Measurements from ENCODE around the gene JMJD1C. TPM values are rescaled to one million over a fixed set of nuclear protein-coding genes. Genes with fewer than 3 reads are reported as not detected.

JMJD1C gene
- total RNA-seq, 2 experiments from 2014 or later: 99.2 to 118 TPM

DNA sequence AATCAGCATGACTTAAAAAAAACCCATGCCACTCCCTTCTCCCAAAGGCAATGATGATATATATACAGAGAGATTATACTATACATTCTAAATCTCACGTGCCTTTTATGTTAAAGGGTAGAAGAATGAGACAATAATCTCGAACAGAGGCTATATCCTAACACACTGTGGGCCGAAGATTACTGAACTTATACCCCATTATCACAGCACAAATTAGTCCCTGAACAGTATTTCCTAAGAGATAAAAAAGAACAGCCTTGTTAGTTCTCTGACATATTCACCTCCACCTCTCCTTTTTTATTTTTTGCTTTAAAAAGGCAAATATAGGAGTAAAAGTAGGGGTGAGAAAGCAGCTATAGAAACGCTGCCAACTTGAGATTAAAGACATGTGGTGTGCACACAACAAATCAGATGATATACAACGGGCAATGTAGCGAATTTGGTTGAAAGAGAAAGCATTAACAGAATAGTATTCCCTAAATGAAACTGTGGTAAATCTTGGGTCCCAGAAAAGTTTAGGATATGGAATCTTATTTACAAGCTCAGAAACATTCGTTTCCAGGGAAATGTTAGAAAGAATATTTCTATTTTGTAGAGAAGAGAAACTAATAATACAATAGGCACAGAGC lies 69.5 kb downstream of the JMJD1C start:
- ChIA-PET CTCF (ENCODE audit: unreplicated experiment) (no interaction called here), POLR2A (interaction anchor here (0.6 to 0.7 kb wide), 2 partner anchors 13 to 136 kb away, joined by 3 read pairs; no protein-coding TSS in a partner anchor)
- Histone ChIP-seq H3K36me3 (ENCODE audit: insufficient read depth, low read length) (no peaks in the 10 kb centered on the region), H3K27ac (ENCODE audit: low read depth, low read length, poor library complexity, severe bottlenecking) (no peak overlapping the region), H3K9me2 (ENCODE audit: insufficient read depth, low read length) (no peaks in the 10 kb centered on the region), H3K4me2 (ENCODE audit: low read length) (no peak overlapping the region), H3K9me3 (ENCODE audit: low read length) (no peaks in the 10 kb centered on the region), H2AFZ (ENCODE audit: low read length) (no peak overlapping the region), H3K4me3 (ENCODE audit: low read depth, low read length, poor library complexity, severe bottlenecking) (no peak overlapping the region), H3K4me1 (ENCODE audit: insufficient read depth, low read length, poor library complexity, severe bottlenecking) (no peaks in the 10 kb centered on the region), H4K20me1 (ENCODE audit: insufficient read depth, low read length) (no peaks in the 10 kb centered on the region), H3K79me2 (ENCODE audit: insufficient read depth, low read depth, low read length) (no peaks in the 10 kb centered on the region)
- TF ChIP-seq EZH2phosphoT487 (IDR thresholded peaks at IDR 0.05; ENCODE audit: borderline replicate concordance, low read depth, low read length): no peak
- TF ChIP-seq, protein P1, sequence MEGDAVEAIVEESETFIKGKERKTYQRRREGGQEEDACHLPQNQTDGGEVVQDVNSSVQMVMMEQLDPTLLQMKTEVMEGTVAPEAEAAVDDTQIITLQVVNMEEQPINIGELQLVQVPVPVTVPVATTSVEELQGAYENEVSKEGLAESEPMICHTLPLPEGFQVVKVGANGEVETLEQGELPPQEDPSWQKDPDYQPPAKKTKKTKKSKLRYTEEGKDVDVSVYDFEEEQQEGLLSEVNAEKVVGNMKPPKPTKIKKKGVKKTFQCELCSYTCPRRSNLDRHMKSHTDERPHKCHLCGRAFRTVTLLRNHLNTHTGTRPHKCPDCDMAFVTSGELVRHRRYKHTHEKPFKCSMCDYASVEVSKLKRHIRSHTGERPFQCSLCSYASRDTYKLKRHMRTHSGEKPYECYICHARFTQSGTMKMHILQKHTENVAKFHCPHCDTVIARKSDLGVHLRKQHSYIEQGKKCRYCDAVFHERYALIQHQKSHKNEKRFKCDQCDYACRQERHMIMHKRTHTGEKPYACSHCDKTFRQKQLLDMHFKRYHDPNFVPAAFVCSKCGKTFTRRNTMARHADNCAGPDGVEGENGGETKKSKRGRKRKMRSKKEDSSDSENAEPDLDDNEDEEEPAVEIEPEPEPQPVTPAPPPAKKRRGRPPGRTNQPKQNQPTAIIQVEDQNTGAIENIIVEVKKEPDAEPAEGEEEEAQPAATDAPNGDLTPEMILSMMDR (conservative IDR thresholded peaks at IDR 0.05; ENCODE audit: low read length): no peak
- BruUV-seq (replicated peaks): no TSS peak
- intact Hi-C loops (cut with micrococcal nuclease; ENCODE audit: unreplicated experiment): no loop called here
- no peak for DNase-seq (ENCODE audit: low spot score)

DNA sequence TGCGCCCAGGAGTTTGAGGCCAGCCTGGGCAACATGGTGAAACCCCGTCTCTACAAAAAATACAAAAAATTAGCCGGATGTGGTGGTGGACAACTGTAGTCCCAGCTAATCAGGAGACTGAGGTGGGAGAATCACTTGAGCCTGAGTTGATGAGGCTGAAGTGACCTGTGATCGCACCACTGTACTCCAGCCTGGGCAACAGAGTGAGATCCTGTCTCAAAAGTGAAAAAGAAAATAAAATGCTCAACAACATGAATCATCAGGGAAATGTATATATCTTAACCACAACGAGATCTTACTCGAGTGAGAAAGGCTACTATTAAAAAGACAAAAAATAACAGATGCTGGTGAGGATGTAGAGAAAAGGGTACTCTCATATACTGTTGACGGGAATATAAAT lies 72.7 kb downstream of the JMJD1C start:
- ChIA-PET POLR2A (no interaction called here), CTCF (ENCODE audit: unreplicated experiment) (no interaction called here)
- Histone ChIP-seq H2AFZ (ENCODE audit: low read length) (no peak overlapping the region), H3K79me2 (ENCODE audit: insufficient read depth, low read depth, low read length) (peaks cover 11% of the 10 kb centered on the region; the same call in 1 of the 2 replicates), H3K4me3 (ENCODE audit: low read depth, low read length, poor library complexity, severe bottlenecking) (no peak overlapping the region), H3K9me3 (ENCODE audit: low read length) (peaks cover 9% of the 10 kb centered on the region; the same call in 1 of the 2 replicates), H4K20me1 (ENCODE audit: insufficient read depth, low read length) (no peaks in the 10 kb centered on the region), H3K36me3 (ENCODE audit: insufficient read depth, low read length) (no peaks in the 10 kb centered on the region), H3K4me2 (ENCODE audit: low read length) (no peak overlapping the region), H3K4me1 (ENCODE audit: insufficient read depth, low read length, poor library complexity, severe bottlenecking) (no peaks in the 10 kb centered on the region), H3K27ac (ENCODE audit: low read depth, low read length, poor library complexity, severe bottlenecking) (no peak overlapping the region), H3K9me2 (ENCODE audit: insufficient read depth, low read length) (no peaks in the 10 kb centered on the region)
- BruUV-seq (replicated peaks): no TSS peak
- intact Hi-C loops (cut with micrococcal nuclease; ENCODE audit: unreplicated experiment): no loop called here
- DNase-seq (ENCODE audit: low spot score): no peak
- no peak for TF ChIP-seq EZH2phosphoT487 (IDR thresholded peaks at IDR 0.05; ENCODE audit: borderline replicate concordance, low read depth, low read length)
- TF ChIP-seq, protein P1 (conservative IDR thresholded peaks at IDR 0.05; ENCODE audit: low read length): no peak

GRCh38 chr10:63392224-63392623 lies 73.6 kb downstream of the JMJD1C start:
- DNase-seq (ENCODE audit: low spot score): no peak
- Histone ChIP-seq H4K20me1 (ENCODE audit: insufficient read depth, low read length) (no peaks in the 10 kb centered on the region), H3K4me2 (ENCODE audit: low read length) (no peak overlapping the region), H3K79me2 (ENCODE audit: insufficient read depth, low read depth, low read length) (peaks cover 11% of the 10 kb centered on the region; the same call in 1 of the 2 replicates), H3K27ac (ENCODE audit: low read depth, low read length, poor library complexity, severe bottlenecking) (no peak overlapping the region), H3K4me3 (ENCODE audit: low read depth, low read length, poor library complexity, severe bottlenecking) (no peak overlapping the region), H2AFZ (ENCODE audit: low read length) (no peak overlapping the region), H3K9me3 (ENCODE audit: low read length) (peaks cover 9% of the 10 kb centered on the region; the same call in 1 of the 2 replicates), H3K9me2 (ENCODE audit: insufficient read depth, low read length) (no peaks in the 10 kb centered on the region), H3K36me3 (ENCODE audit: insufficient read depth, low read length) (no peaks in the 10 kb centered on the region), H3K4me1 (ENCODE audit: insufficient read depth, low read length, poor library complexity, severe bottlenecking) (no peaks in the 10 kb centered on the region)
- intact Hi-C loops (cut with micrococcal nuclease; ENCODE audit: unreplicated experiment): no loop called here
- ChIA-PET CTCF (ENCODE audit: unreplicated experiment) (no interaction called here), POLR2A (no interaction called here)
- TF ChIP-seq, protein P1 (conservative IDR thresholded peaks at IDR 0.05; ENCODE audit: low read length): no peak
- TF ChIP-seq EZH2phosphoT487 (IDR thresholded peaks at IDR 0.05; ENCODE audit: borderline replicate concordance, low read depth, low read length): no peak
- no TSS peak for BruUV-seq (replicated peaks)
